IMR-90 (cell line): Measurements from ENCODE around the gene ANGPTL5. TPM values are rescaled to one million over a fixed set of nuclear protein-coding genes. Genes with fewer than 3 reads are reported as not detected.
"Not testable (repeated sequence)": the region's sequence is repeated elsewhere in the genome, so short reads cannot be mapped to it uniquely, and the experiment has no call there.

Experiments used
- ATAC-seq: fragments of 200-7000 bp; cut with Tn5 transposase; 2 replicates; pipeline ENCODE4 v1.9.1; 2020; ENCODE audit warnings: low read depth, mild to moderate bottlenecking, moderate library complexity
- Bru-seq: library from RNA; stranded (reverse); fragments of 400-500 nt; gene quantifications from one replicate; lab custom pipeline; 2021; lab: Mats Ljungman, UMichigan
- BruChase-seq, 2 experiments: library from RNA; stranded (reverse); fragments of 400-500 nt; gene quantifications; one replicate each; lab custom pipeline; 2021; lab: Mats Ljungman, UMichigan
- BruUV-seq: library from RNA; stranded (reverse); fragments of 400-500 nt; replicated peaks from 2 replicates; lab custom pipeline; 2021; lab: Mats Ljungman, UMichigan
- CTCF ChIA-PET: fragments of 300-600 bp; formaldehyde crosslinking; extraction: SDS; loops from one replicate; lab custom pipeline; 2021; ENCODE audit warnings: antibody characterized with exemption; lab: Yijun Ruan, JAX
- POLR2A ChIA-PET: fragments of 300-600 bp; sonication (Branson Sonifier 250); formaldehyde crosslinking; loops from one replicate; lab custom pipeline; 2022; ENCODE audit warnings: antibody characterized with exemption; ENCODE audit not compliant: unreplicated experiment; lab: Charles Lee
- DNase-seq: peaks from one replicate; pipeline ENCODE4 v3.0.0; 2013
- H2AFZ ChIP-seq: replicated peaks from 2 replicates; pipeline ENCODE3; 2013; ENCODE audit warnings: low read length, mild to moderate bottlenecking; ENCODE audit not compliant: poor library complexity
- H2AK5ac ChIP-seq: 2 replicates; pipeline ENCODE4 v1.6.1; 2013; ENCODE audit warnings: low read depth, low read length, inconsistent platforms
- H2AK9ac ChIP-seq: replicated peaks from 2 replicates; pipeline ENCODE3; 2013; ENCODE audit warnings: mild to moderate bottlenecking, low read depth, low read length, moderate library complexity; ENCODE audit not compliant: poor library complexity
- H2BK120ac ChIP-seq: 2 replicates; pipeline ENCODE4 v1.6.1; 2013; ENCODE audit warnings: low read depth, low read length, inconsistent platforms
- H2BK15ac ChIP-seq: 3 replicates; pipeline ENCODE4 v1.6.1; 2013; ENCODE audit warnings: low read depth, low read length, inconsistent platforms
- H2BK20ac ChIP-seq: 2 replicates; pipeline ENCODE4 v1.6.1; 2013; ENCODE audit warnings: low read depth, mild to moderate bottlenecking, inconsistent platforms, low read length, moderate library complexity
- H2BK5ac ChIP-seq: 2 replicates; pipeline ENCODE4 v1.6.1; 2013; ENCODE audit warnings: mild to moderate bottlenecking, low read depth, low read length, inconsistent platforms; ENCODE audit not compliant: poor library complexity, severe bottlenecking
- H3K14ac ChIP-seq: replicated peaks from 2 replicates; pipeline ENCODE4 v1.6.1; 2013; ENCODE audit warnings: low read depth, low read length, inconsistent platforms
- H3K18ac ChIP-seq: 2 replicates; pipeline ENCODE4 v1.6.1; 2013; ENCODE audit warnings: low read depth, low read length, control low read depth
- H3K23ac ChIP-seq: 2 replicates; pipeline ENCODE4 v1.6.1; 2013; ENCODE audit warnings: low read depth, low read length, inconsistent platforms
- H3K27ac ChIP-seq: 2 replicates; pipeline ENCODE4 v1.5.1; 2013; ENCODE audit warnings: mild to moderate bottlenecking, control low read depth, low read length; ENCODE audit not compliant: insufficient read depth
- H3K27me3 ChIP-seq: 2 replicates; pipeline ENCODE4 v1.6.1; 2013; ENCODE audit warnings: low read length; ENCODE audit not compliant: control insufficient read depth, insufficient read depth
- H3K36me3 ChIP-seq: 2 replicates; pipeline ENCODE4 v1.6.1; 2013; ENCODE audit warnings: low read length, mixed read lengths; ENCODE audit not compliant: control insufficient read depth, insufficient read depth
- H3K4ac ChIP-seq: 2 replicates; pipeline ENCODE4 v1.6.1; 2013; ENCODE audit warnings: low read depth, low read length, inconsistent platforms
- H3K4me1 ChIP-seq: 2 replicates; pipeline ENCODE4 v1.6.1; 2013; ENCODE audit warnings: low read length, mixed read lengths; ENCODE audit not compliant: control insufficient read depth, insufficient read depth
- H3K4me2 ChIP-seq: 2 replicates; pipeline ENCODE4 v1.6.1; 2013; ENCODE audit warnings: low read depth, mild to moderate bottlenecking, control low read depth, low read length, moderate library complexity
- H3K4me3 ChIP-seq: 2 replicates; pipeline ENCODE4 v1.5.1; 2013; ENCODE audit warnings: low read depth, mild to moderate bottlenecking, control low read depth, low read length, moderate library complexity; ENCODE audit not compliant: insufficient read depth
- H3K56ac ChIP-seq: 2 replicates; pipeline ENCODE4 v1.6.1; 2013; ENCODE audit warnings: low read length, inconsistent platforms; ENCODE audit not compliant: insufficient read depth; ENCODE audit errors: extremely low read depth
- H3K79me1 ChIP-seq, 2 experiments: 2 replicates each; pipeline ENCODE4 v1.6.1; 2013; ENCODE audit warnings: low read length in 2 of 2, inconsistent platforms in 1 of 2, low read depth in 1 of 2
- H3K9ac ChIP-seq: 2 replicates; pipeline ENCODE4 v1.6.1; 2013; ENCODE audit warnings: low read depth, low read length, control low read depth
- H3K9me1 ChIP-seq: 2 replicates; pipeline ENCODE4 v1.6.1; 2013; ENCODE audit warnings: low read length, inconsistent platforms; ENCODE audit not compliant: insufficient read depth
- H3K9me3 ChIP-seq: 2 replicates; pipeline ENCODE4 v1.6.1; 2013; ENCODE audit warnings: low read length; ENCODE audit not compliant: control insufficient read depth, insufficient read depth
- H4K20me1 ChIP-seq: 2 replicates; pipeline ENCODE4 v1.6.1; 2013; ENCODE audit warnings: low read length, inconsistent platforms; ENCODE audit not compliant: insufficient read depth
- H4K5ac ChIP-seq: 2 replicates; pipeline ENCODE4 v1.6.1; 2013; ENCODE audit warnings: mild to moderate bottlenecking, low read depth, low read length, control low read depth
- H4K8ac ChIP-seq, 2 experiments: 2 replicates each; pipeline ENCODE4 v1.6.1; 2013; ENCODE audit warnings: low read depth in 2 of 2, low read length in 2 of 2, control low read depth in 1 of 2, inconsistent platforms in 1 of 2
- H4K91ac ChIP-seq: 2 replicates; pipeline ENCODE4 v1.6.1; 2013; ENCODE audit warnings: low read depth, low read length, inconsistent platforms; ENCODE audit not compliant: insufficient read depth
- BHLHE40 ChIP-seq: fragments of 150-350 bp; IDR thresholded peaks from 2 replicates; pipeline ENCODE4 v1.6.1; 2016; ENCODE audit warnings: mild to moderate bottlenecking, low read depth, low read length
- CEBPB ChIP-seq: IDR thresholded peaks from 2 replicates; pipeline ENCODE4 v1.6.1; 2012; ENCODE audit warnings: low read depth, low read length, improper control_type of control experiment
- CHD1 ChIP-seq: IDR thresholded peaks from 2 replicates; pipeline ENCODE4 v1.6.1; 2012; ENCODE audit warnings: low read depth, low read length, improper control_type of control experiment
- FOS ChIP-seq: fragments of 150-350 bp; IDR thresholded peaks from 2 replicates; pipeline ENCODE4 v1.6.1; 2016; ENCODE audit warnings: low read depth, low read length
- MXI1 ChIP-seq: IDR thresholded peaks from 2 replicates; pipeline ENCODE4 v1.6.1; 2012; ENCODE audit warnings: low read depth, mild to moderate bottlenecking, low read length, moderate library complexity, borderline replicate concordance
- NFE2L2 ChIP-seq: fragments of 150-350 bp; IDR thresholded peaks from 2 replicates; pipeline ENCODE4 v1.6.1; 2016; ENCODE audit warnings: low read depth, mild to moderate bottlenecking, low read length
- POLR2A ChIP-seq: IDR thresholded peaks from 2 replicates; pipeline ENCODE4 v1.6.1; 2012; ENCODE audit warnings: mild to moderate bottlenecking, low read depth, low read length
- RAD21 ChIP-seq: IDR thresholded peaks from 2 replicates; pipeline ENCODE4 v1.6.1; 2012; ENCODE audit warnings: low read length, improper control_type of control experiment
- RCOR1 ChIP-seq: IDR thresholded peaks from 2 replicates; pipeline ENCODE4 v1.6.1; 2012; ENCODE audit warnings: mild to moderate bottlenecking, low read length, improper control_type of control experiment; ENCODE audit not compliant: insufficient replicate concordance
- WGBS, 2 experiments: methylation state at CpG; one replicate each; pipeline versions ENCODE4 v1.1.5 to v1.1.7; 2013; ENCODE audit warnings: missing lambda C conversion rate in 2 of 2; ENCODE audit not compliant: insufficient read length in 1 of 2; ENCODE audit errors: extremely low coverage in 2 of 2; 5-methylcytosine and 5-hydroxymethylcytosine counted together
- dilution Hi-C: fragments of 300-500 bp; cut with HindIII; formaldehyde crosslinking; loops from one replicate; pipeline ENCODE4 v1.14.3; 2018; ENCODE audit warnings: low sequenced_read_pairs; ENCODE audit not compliant: unreplicated experiment
- in situ Hi-C: fragments of 300-500 bp; cut with MboI; formaldehyde crosslinking; loops from 3 replicates; pipeline ENCODE4 v1.14.3; 2019; ENCODE audit warnings: low sequenced_read_pairs, inconsistent platforms, mixed read lengths
- intact Hi-C: fragments of 100-400 bp; cut with micrococcal nuclease; formaldehyde crosslinking; loops from 2 replicates; pipeline ENCODE4 v1.10.0; 2022
- long read RNA-seq: library from polyadenylated mRNA; unstranded; transcript quantifications from one replicate; pipeline ENCODE4 v2.0.0, GENCODE V29; 2021; ENCODE audit not compliant: unreplicated experiment
- polyA plus RNA-seq, 3 experiments: library from polyadenylated mRNA; depleted of rRNA; stranded (reverse); fragments of >200 nt; gene quantifications; 2 replicates each; pipeline ENCODE4 v1.2.3, GENCODE V29; 2012; ENCODE audit warnings: low replicate concordance in 1 of 3
- total RNA-seq: library from RNA; depleted of rRNA; stranded (reverse); fragments of >200 nt; gene quantifications from 2 replicates; pipeline ENCODE4 v1.2.3, GENCODE V29; 2012; rRNA removed

Gene ANGPTL5
- total RNA-seq (not detected in 2 replicates), polyA plus RNA-seq (2012; rRNA removed) (not detected in 2 replicates), Bru-seq, nascent RNA (percentile 7 among the genes with signal in this experiment), BruChase-seq, experiment 1, labeled RNA remaining after a 6-hour chase (percentile 6 among the genes with signal in this experiment), BruChase-seq, experiment 2, labeled RNA remaining after a 2-hour chase (not detected)
- not detected in 2 replicates for polyA plus RNA-seq (2012; cell fraction: cytosol; rRNA removed)
- not detected in 2 replicates for polyA plus RNA-seq (2012; cell fraction: nucleus; rRNA removed; ENCODE audit: low replicate concordance)
- long read RNA-seq: 0 reads

DNA sequence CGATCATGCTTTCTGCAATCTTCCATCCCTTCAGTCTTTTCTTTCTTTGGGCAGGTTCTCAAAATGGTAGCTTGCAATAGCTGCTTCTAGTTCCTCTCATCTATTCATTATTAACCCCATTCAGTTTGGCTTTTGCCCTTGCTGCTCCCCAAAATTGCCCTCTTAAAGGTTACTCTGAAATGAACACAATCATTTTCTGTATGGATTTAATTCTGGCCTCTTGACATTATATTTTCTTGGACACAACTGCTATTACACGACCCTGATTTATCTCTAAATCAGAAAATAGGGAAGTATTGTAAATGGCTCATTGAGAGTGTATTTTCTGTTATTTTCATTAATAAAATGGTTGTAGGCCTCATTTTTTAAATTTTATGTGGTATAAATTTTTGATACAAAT is at the start of gene ANGPTL5:
Gene ANGPTL5, minus strand, starts transcription at position 101 of the 400 bp plus-strand sequence. CDS start 8,613 bp downstream, outside the sequence.
- Histone ChIP-seq H4K5ac (peak within 1 kb of the TSS; percentile 93; the same call in 1 of the 2 replicates), H4K91ac (peak within 1 kb of the TSS; percentile 41; the same call in 1 of the 2 replicates), H3K9ac (peak within 1 kb of the TSS; percentile 71), H3K4me1 (peaks cover 8% of the 10 kb centered on the region), H3K18ac (peak within 1 kb of the TSS; percentile 94), H2AK5ac (no peak within 1 kb of the TSS), H3K27ac (peak within 1 kb of the TSS; percentile 77), H3K9me3 (no peaks in the 10 kb centered on the region), H3K14ac (peak within 1 kb of the TSS; percentile 84), H3K4me3 (peak within 1 kb of the TSS; percentile 97), H3K36me3 (no peaks in the 10 kb centered on the region), H2AK9ac (no peak within 1 kb of the TSS), H2BK15ac (no peak within 1 kb of the TSS; the same call in 2 of the 3 replicates), H3K23ac (peak within 1 kb of the TSS; percentile 40; the same call in 1 of the 2 replicates), H3K4ac (peak within 1 kb of the TSS; percentile 59), H2AFZ (peak within 1 kb of the TSS; percentile 98), H4K8ac (peak within 1 kb of the TSS; percentile 68 to 75; a peak in 3 of 4 replicates), H2BK5ac (peak within 1 kb of the TSS; percentile 78), H3K56ac (peak within 1 kb of the TSS; percentile 55; the same call in 1 of the 2 replicates), H4K20me1 (no peaks in the 10 kb centered on the region), H2BK20ac (no peak within 1 kb of the TSS), H3K79me1 (peaks cover 0 to 5% of the 10 kb centered on the region in 2 experiments; a peak in 1 of 4 replicates), H3K9me1 (peaks cover 2% of the 10 kb centered on the region; the same call in 1 of the 2 replicates), H3K4me2 (peak within 1 kb of the TSS; percentile 99), H3K27me3 (no peaks in the 10 kb centered on the region), H2BK120ac (peak within 1 kb of the TSS; percentile 53; the same call in 1 of the 2 replicates)
- ATAC-seq (no peak), DNase-seq (no peak)
- POLR2A ChIA-PET: no interaction called here
- in situ Hi-C loops (no loop called here), intact Hi-C loops (loop anchor here (5.0 kb wide), 1 partner anchor 91 kb away; no protein-coding TSS in a partner anchor), dilution Hi-C loops (no loop called here)
- no CpG with 5 or more reads among the region's 2 CpGs for WGBS, 2 experiments
- BruUV-seq: no TSS peak
- CTCF ChIA-PET: interaction anchor here (1.1 kb wide), 1 partner anchor 51 kb away, joined by 3 read pairs; no protein-coding TSS in a partner anchor
- TF ChIP-seq BHLHE40 (no peak), RCOR1 (no peak), RAD21 (no peak), CHD1 (no peak), FOS (no peak), NFE2L2 (no peak), MXI1 (no peak), CEBPB (no peak), POLR2A (no peak)

DNA sequence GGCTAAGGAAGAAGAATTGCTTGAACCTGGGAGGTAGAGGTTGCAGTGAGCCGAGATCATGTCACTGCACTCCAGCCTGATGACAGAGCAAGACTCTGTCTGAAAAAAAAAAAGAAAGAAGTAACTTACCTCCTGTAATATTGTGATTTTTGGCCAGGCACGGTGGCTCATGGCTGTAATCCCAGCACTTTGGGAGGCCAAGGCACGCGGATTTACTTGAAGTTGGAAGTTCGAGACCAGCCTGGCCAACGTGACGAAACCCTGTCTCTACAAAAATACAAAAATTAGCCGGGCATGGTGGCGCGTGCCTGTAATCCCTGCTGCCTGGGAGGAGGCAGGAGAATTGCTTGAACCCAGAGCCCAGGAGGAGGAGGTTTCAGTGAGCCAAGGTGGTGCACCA is 47.9 kb upstream of the ANGPTL5 start:
- H3K36me3 ChIP-seq, in situ Hi-C loops, H3K4ac ChIP-seq, ATAC-seq, H2BK20ac ChIP-seq, H2BK120ac ChIP-seq, H3K27me3 ChIP-seq, H3K14ac ChIP-seq, H2AFZ ChIP-seq, H3K27ac ChIP-seq, H3K4me3 ChIP-seq, H3K4me1 ChIP-seq, H3K9me3 ChIP-seq, H2BK5ac ChIP-seq, H4K5ac ChIP-seq, dilution Hi-C loops, CTCF ChIA-PET, H3K9ac ChIP-seq, POLR2A ChIA-PET, H3K9me1 ChIP-seq, H4K8ac ChIP-seq, H4K91ac ChIP-seq, H3K79me1 ChIP-seq, H3K56ac ChIP-seq, H3K4me2 ChIP-seq, H4K20me1 ChIP-seq, H2BK15ac ChIP-seq, BruUV-seq, H3K23ac ChIP-seq, H2AK5ac ChIP-seq, H3K18ac ChIP-seq, intact Hi-C loops, H2AK9ac ChIP-seq, DNase-seq: not testable (repeated sequence)
- WGBS, 2 experiments: no CpG with 5 or more reads among the region's 10 CpGs
